Iris pigment epithelial cell (primary cell): ENCODE data around the gene PTPRO.

Experiments used
- DNase-seq: peaks from one replicate; pipeline ENCODE4 v3.0.0-alpha.2; 2011; ENCODE audit warnings: low read depth

Gene PTPRO

GRCh38 chr12:15558915-15559528, 236.7 kb downstream of the PTPRO start:
- peak; percentile 60 for DNase-seq

DNA sequence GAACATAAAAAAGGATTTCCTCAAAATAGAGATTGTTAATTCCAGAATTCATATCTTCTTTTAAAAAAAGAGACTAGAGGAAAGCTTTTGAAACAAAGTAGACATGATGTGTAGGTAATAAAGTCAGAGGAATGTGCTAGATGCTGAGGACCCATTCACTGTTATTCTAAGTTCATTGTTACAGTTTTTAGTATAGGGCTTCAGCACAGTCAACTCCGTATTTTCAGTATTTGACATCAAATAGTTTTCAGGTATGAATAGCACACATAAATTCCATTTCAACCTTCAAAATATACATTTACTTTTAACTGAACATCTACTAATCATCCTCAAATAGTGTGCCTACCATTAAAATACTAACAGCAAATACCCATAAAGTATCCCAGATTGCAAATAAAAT, 239.1 kb downstream of the PTPRO start:
- DNase-seq = no peak

DNA sequence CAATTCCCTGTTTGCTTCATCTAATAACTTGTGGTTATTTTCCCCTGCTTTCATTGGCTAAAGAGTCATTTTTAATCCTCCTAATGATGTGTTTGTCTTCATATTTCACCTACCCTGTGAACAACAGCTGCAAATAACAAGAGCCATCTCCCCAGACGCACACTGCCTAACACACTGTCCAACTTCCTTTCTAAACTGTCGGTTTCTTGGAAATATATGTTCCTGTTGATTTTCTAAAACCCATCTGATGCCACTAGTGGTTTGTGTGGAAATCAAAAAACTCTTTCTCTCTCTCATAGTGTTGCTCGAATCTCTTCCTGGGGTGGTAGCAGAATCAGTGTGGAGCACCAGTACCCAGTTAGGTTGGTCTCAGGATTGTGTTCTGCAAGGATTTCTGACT, 240.0 kb downstream of the PTPRO start:
- no peak for DNase-seq

- DNase-seq = peak; percentile 83
Measured at GRCh38 chr12:15563663-15564062, 241.4 kb downstream of the PTPRO start.

DNA sequence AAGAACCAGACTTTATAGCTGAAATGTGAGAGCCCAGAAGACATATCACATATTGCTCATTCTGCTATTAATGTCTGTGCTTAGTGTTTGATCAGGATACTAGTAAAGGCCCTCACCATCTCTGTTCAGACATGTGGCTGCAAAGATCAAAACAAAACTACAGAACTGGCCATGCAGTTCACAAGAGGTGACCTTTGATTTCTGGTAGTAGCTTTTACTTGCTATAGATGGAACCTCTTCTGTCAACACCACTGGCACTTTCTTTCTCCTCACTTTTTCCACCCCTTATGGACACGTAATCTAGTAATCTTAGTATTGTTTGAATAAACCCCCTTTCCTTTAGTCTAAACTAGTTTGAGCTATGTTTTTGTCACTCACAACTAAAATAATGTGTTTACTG, 252.0 kb downstream of the PTPRO start:
- no peak for DNase-seq

GRCh38 chr12:15575671-15576541, 253.6 kb downstream of the PTPRO start:
- DNase-seq = no peak

- no peak for DNase-seq
Measured at GRCh38 chr12:15580431-15580830, 258.1 kb downstream of the PTPRO start.

- peak; percentile 82 for DNase-seq
Measured at GRCh38 chr12:15581006-15581405, 258.7 kb downstream of the PTPRO start.

- DNase-seq = no peak
Measured at GRCh38 chr12:15583804-15584203, 261.5 kb downstream of the PTPRO start.

DNA sequence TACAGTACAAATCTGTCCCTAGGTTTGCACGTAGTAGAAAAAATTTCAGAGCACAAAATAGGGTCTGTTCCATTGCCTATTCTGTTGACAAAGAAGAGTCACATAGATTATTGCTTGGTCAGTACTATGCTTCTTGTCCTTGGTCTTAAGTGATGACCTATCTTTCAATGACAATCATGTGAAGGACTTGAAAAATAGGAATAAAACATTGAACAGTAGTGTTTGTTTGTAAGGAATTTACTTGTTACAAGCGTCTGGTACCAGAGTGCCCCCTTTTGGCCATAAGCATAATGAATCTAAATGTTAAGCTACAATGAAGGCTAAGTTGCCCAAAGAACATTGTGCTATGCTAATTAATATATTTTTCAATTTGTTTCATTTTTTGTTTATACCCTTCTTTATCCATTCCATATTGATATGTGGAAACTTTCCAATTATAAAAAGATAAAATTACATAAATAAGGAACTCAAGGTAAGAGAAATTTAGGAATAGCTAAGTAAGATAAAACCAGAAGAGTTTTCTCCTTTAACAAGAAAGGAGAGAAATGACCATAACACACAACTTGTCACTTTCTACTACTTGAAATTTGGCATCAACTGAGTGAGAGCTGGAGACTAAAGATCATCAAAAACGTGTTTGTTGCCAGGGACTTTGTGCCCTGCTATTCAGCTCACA, 262.2 kb downstream of the PTPRO start:
- peak; percentile 87 for DNase-seq

DNA sequence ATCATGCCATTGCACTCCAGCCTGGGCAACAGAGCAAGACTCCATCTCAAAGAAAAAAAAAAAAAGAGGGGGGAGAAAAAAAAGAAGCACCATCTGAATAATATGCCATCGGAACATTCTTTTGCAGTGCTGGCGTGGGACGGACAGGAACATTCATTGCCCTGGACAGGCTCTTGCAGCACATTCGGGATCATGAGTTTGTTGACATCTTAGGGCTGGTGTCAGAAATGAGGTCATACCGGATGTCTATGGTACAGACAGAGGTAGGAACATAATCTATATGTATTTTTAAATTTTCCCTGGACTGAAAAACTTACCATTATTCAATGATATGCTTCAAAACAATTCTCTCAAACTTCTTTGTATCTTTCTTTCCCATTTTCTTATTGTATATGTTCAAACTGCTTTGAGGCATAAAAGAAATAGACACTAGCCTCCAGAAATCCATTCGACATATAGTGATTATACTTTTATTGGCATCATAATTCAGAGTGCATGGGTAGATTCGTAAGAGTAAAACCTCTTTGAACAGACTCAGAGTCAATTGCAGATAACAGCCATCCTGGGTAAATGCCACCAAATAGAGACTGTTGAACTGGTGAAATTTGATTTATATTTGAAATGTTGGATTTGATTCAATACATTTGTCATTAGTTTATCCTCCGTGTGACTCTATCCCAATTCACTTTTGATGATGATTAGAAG, 267.2 kb downstream of the PTPRO start:
- DNase-seq = peak; percentile 24

DNA sequence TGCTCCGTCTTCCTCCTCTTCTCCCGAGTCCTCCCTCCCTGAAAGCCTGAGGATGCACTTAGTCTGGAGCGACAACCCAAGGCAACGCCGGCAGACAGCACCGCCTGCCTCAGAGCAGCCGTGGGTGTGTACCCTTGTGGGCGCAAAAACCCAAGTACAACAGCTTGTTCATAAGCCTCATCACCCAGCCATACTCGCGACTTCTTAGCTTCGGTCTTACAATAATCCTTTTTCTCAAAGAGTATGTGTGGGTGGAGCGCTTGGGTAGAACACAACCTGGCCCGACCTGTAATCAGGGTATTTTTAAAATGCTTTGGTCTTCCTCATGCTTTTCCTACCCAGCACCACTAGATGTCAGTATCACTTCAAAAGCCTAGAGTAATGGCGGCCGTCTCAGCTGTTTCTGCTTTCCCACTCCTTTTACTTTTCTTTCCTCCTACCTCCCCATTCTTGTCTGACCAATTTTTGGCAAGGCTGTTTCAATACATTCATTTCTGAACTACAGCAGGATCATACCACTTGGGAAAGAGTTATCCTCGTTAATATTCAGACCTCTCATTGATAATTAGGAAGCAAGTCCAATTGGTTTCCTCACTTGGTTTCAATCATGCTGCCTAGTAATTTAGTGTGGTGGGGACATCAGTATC, 268.0 kb downstream of the PTPRO start:
- peak; percentile 74 for DNase-seq

- no peak for DNase-seq
Measured at GRCh38 chr12:15591811-15592210, 269.5 kb downstream of the PTPRO start.

GRCh38 chr12:15592934-15593333, 270.6 kb downstream of the PTPRO start:
- peak; percentile 32 for DNase-seq

- DNase-seq = no peak
Measured at GRCh38 chr12:15596174-15596573, 273.9 kb downstream of the PTPRO start.

GRCh38 chr12:15597125-15597830, 275.0 kb downstream of the PTPRO start:
- no peak for DNase-seq

GRCh38 chr12:15599266-15600037, 277.1 kb downstream of the PTPRO start:
- DNase-seq = peak; percentile 91

DNA sequence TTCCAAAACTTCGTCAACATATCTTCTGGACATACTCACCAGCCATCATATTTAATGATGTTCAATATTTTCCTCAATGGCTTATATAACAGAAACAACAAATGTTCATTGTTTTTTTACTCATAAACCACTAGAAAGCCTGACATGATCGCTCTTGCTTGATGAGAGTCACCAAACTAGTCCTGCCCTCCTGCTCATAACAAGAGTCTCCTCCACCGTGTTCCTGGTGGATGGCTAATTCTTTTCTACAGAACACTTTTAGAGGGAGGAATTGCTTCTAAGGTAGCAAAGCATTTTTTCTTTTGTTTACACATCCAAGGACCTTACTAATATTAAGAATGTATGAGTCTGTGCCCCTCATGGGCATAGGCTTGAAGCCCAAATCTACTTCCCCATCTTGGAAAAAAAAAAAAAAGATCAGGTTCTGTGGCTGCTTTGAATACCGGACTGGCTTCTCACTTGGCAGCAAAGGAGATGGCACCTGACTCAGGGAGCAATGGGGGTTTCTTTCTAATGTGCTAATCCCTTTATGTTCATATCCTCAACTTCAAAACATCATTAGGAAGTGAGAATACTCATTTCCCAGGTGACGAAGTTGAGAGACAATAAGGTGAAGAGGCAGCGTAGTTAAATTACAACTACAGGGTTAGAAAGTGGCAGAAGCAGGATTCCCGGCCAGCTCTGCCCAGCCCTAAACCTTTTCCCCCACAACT, 278.1 kb downstream of the PTPRO start:
- DNase-seq = no peak

- DNase-seq = peak; percentile 93
Measured at GRCh38 chr12:15601210-15601800, 279.0 kb downstream of the PTPRO start.
